Neural progenitor cell (in vitro differentiated cells): Measurements from ENCODE around the gene PIAS3. TPM values are rescaled to one million over a fixed set of nuclear protein-coding genes. Genes with fewer than 3 reads are reported as not detected.

Experiments
- DNase-seq: peaks from one replicate; pipeline ENCODE4 v3.0.0-alpha.2; 2016; ENCODE audit warnings: low spot score
- H2AFZ ChIP-seq: fragments of 200-600 bp; sonication (generic); replicated peaks from 2 replicates; pipeline ENCODE4 v1.6.1; 2016; ENCODE audit warnings: antibody characterized with exemption
- H3F3A ChIP-seq: fragments of 200-600 bp; sonication (generic); 2 replicates; pipeline ENCODE4 v1.6.1; 2016; ENCODE audit warnings: antibody characterized with exemption, low read depth
- H3K27ac ChIP-seq: fragments of 200-600 bp; sonication (generic); 2 replicates; pipeline ENCODE4 v1.5.1; 2016; ENCODE audit warnings: mild to moderate bottlenecking
- H3K27me3 ChIP-seq: fragments of 200-600 bp; sonication (generic); 2 replicates; pipeline ENCODE4 v1.6.1; 2016; ENCODE audit warnings: mild to moderate bottlenecking, moderate library complexity
- H3K36me3 ChIP-seq: fragments of 200-600 bp; sonication (generic); 2 replicates; pipeline ENCODE4 v1.5.1; 2016
- H3K4me1 ChIP-seq: fragments of 200-600 bp; sonication (generic); 2 replicates; pipeline ENCODE4 v1.6.1; 2016; ENCODE audit warnings: mixed run types
- H3K4me2 ChIP-seq: fragments of 200-600 bp; sonication (generic); 2 replicates; pipeline ENCODE4 v1.6.1; 2016
- H3K4me3 ChIP-seq: fragments of 200-600 bp; sonication (generic); 2 replicates; pipeline ENCODE4 v1.5.1; 2016
- H3K79me2 ChIP-seq: fragments of 200-600 bp; sonication (generic); 2 replicates; pipeline ENCODE4 v1.6.1; 2016; ENCODE audit warnings: low read depth
- H3K9ac ChIP-seq: fragments of 200-600 bp; sonication (generic); 2 replicates; pipeline ENCODE4 v1.6.1; 2016
- H3K9me3 ChIP-seq: fragments of 200-600 bp; sonication (generic); 2 replicates; pipeline ENCODE4 v1.5.1; 2016; ENCODE audit warnings: low read depth
- H4K20me1 ChIP-seq: fragments of 200-600 bp; sonication (generic); 2 replicates; pipeline ENCODE4 v1.6.1; 2016; ENCODE audit warnings: low read depth
- H3K27ac Mint-ChIP-seq: 3 replicates; pipeline ENCODE4 v1.8.0; 2021; ENCODE audit warnings: mixed read lengths
- H3K27me3 Mint-ChIP-seq: 2 replicates; pipeline ENCODE4 v1.8.0; 2022; ENCODE audit warnings: low read depth, mild to moderate bottlenecking, inconsistent platforms, moderate library complexity, mixed read lengths; ENCODE audit not compliant: insufficient read depth
- H3K36me3 Mint-ChIP-seq: 3 replicates; pipeline ENCODE4 v1.8.0; 2021; ENCODE audit warnings: mixed read lengths
- H3K4me1 Mint-ChIP-seq: 3 replicates; pipeline ENCODE4 v1.8.0; 2021; ENCODE audit warnings: mixed read lengths
- H3K4me3 Mint-ChIP-seq: 3 replicates; pipeline ENCODE4 v1.8.0; 2021; ENCODE audit warnings: mild to moderate bottlenecking, moderate library complexity, mixed read lengths
- H3K9me3 Mint-ChIP-seq: 3 replicates; pipeline ENCODE4 v1.8.0; 2020; ENCODE audit warnings: mixed read lengths
- CTCF ChIP-seq: fragments of 200-600 bp; sonication (generic); IDR thresholded peaks from 2 replicates; pipeline ENCODE4 v1.5.1; 2017; ENCODE audit warnings: antibody characterized with exemption, mild to moderate bottlenecking
- EZH2 ChIP-seq: fragments of 200-600 bp; sonication (generic); IDR thresholded peaks from 2 replicates; pipeline ENCODE4 v1.6.1; 2017; ENCODE audit warnings: antibody characterized with exemption, mild to moderate bottlenecking, moderate library complexity
- EZH2phosphoT487 ChIP-seq: fragments of 200-600 bp; sonication (generic); IDR thresholded peaks from 2 replicates; pipeline ENCODE4 v1.6.1; 2017; ENCODE audit warnings: antibody characterized with exemption
- total RNA-seq: library from RNA; depleted of rRNA; stranded (reverse); fragments of >200 nt; gene quantifications from 2 replicates; pipeline ENCODE4 v1.2.3, GENCODE V29; 2015; ENCODE audit warnings: low replicate concordance

PIAS3 gene
- total RNA-seq, 1 donor from 2014 or later: 15.7 TPM

GRCh38 chr1:145828367-145829026, 30.4 kb downstream of the PIAS3 start:
- H3K9ac ChIP-seq: no peak overlapping the region
- H3K27me3 ChIP-seq: no peaks in the 10 kb centered on the region
- no peak overlapping the region for H3K4me3 Mint-ChIP-seq
- no peaks in the 10 kb centered on the region for H4K20me1 ChIP-seq
- H3K27ac Mint-ChIP-seq: no peak overlapping the region
- no peaks in the 10 kb centered on the region for H3K9me3 ChIP-seq
- TF ChIP-seq CTCF (no peak), EZH2phosphoT487 (no peak), EZH2 (no peak)
- no peaks in the 10 kb centered on the region for H3K9me3 Mint-ChIP-seq
- H3K4me2 ChIP-seq: no peak overlapping the region
- no peak overlapping the region for H3K27ac ChIP-seq
- peaks cover 9% of the 10 kb centered on the region for H3K4me1 ChIP-seq
- H3K4me1 Mint-ChIP-seq: peaks cover 15% of the 10 kb centered on the region
- no peak overlapping the region for H2AFZ ChIP-seq
- peaks cover 11% of the 10 kb centered on the region for H3F3A ChIP-seq
- peaks cover 22% of the 10 kb centered on the region for H3K79me2 ChIP-seq
- peaks cover 4% of the 10 kb centered on the region for H3K27me3 Mint-ChIP-seq
- H3K36me3 Mint-ChIP-seq: peaks cover 39% of the 10 kb centered on the region
- no peak overlapping the region for H3K4me3 ChIP-seq
- H3K36me3 ChIP-seq: peaks cover 20% of the 10 kb centered on the region
- no peak for DNase-seq

- TF ChIP-seq CTCF (no peak), EZH2 (no peak), EZH2phosphoT487 (no peak)
- peaks cover 22% of the 10 kb centered on the region for H3K79me2 ChIP-seq
- H3K27ac ChIP-seq: no peak overlapping the region
- peaks cover 20% of the 10 kb centered on the region for H3K36me3 ChIP-seq
- no peaks in the 10 kb centered on the region for H3K27me3 ChIP-seq
- no peaks in the 10 kb centered on the region for H3K9me3 Mint-ChIP-seq
- H3K27ac Mint-ChIP-seq: no peak overlapping the region
- H3F3A ChIP-seq: peaks cover 13% of the 10 kb centered on the region
- H4K20me1 ChIP-seq: no peaks in the 10 kb centered on the region
- peaks cover 34% of the 10 kb centered on the region for H3K36me3 Mint-ChIP-seq
- H3K27me3 Mint-ChIP-seq: peaks cover 4% of the 10 kb centered on the region
- H3K4me3 ChIP-seq: no peak overlapping the region
- no peak for DNase-seq
- peaks cover 9% of the 10 kb centered on the region for H3K4me1 ChIP-seq
- no peak overlapping the region for H2AFZ ChIP-seq
- no peak overlapping the region for H3K4me3 Mint-ChIP-seq
- H3K4me2 ChIP-seq: no peak overlapping the region
- H3K4me1 Mint-ChIP-seq: peaks cover 15% of the 10 kb centered on the region
- no peaks in the 10 kb centered on the region for H3K9me3 ChIP-seq
- H3K9ac ChIP-seq: no peak overlapping the region
These were observed 30.9 kb downstream of the PIAS3 start for GRCh38 chr1:145827966-145828365.

- no peak for DNase-seq
- H3K4me1 ChIP-seq: peaks cover 9% of the 10 kb centered on the region
- Mint-ChIP-seq H3K4me3 (peak overlapping the region; percentile 98), H3K4me1 (peaks cover 15% of the 10 kb centered on the region), H3K27me3 (peaks cover 2% of the 10 kb centered on the region), H3K36me3 (peaks cover 29% of the 10 kb centered on the region), H3K9me3 (no peaks in the 10 kb centered on the region), H3K27ac (no peak overlapping the region)
- TF ChIP-seq CTCF: no peak
- no peak for TF ChIP-seq EZH2
- TF ChIP-seq EZH2phosphoT487: no peak
- peak overlapping the region; percentile 68 for H3K4me3 ChIP-seq
- H3K9me3 ChIP-seq: no peaks in the 10 kb centered on the region
- H3K4me2 ChIP-seq: no peak overlapping the region
- H3K79me2 ChIP-seq: peaks cover 28% of the 10 kb centered on the region
- H3K27ac ChIP-seq: no peak overlapping the region
- H4K20me1 ChIP-seq: no peaks in the 10 kb centered on the region
- H3F3A ChIP-seq: peaks cover 13% of the 10 kb centered on the region
- H3K36me3 ChIP-seq: peaks cover 20% of the 10 kb centered on the region
- H3K9ac ChIP-seq: no peak overlapping the region
- no peak overlapping the region for H2AFZ ChIP-seq
- no peaks in the 10 kb centered on the region for H3K27me3 ChIP-seq
These were observed 32.9 kb downstream of the PIAS3 start for GRCh38 chr1:145826030-145826429.
